ENCODE measurements around the gene ABCC4.
A peak's percentile ranks its signal among the peaks of the same experiment; 100 is the strongest.

Gene ABCC4

DNA sequence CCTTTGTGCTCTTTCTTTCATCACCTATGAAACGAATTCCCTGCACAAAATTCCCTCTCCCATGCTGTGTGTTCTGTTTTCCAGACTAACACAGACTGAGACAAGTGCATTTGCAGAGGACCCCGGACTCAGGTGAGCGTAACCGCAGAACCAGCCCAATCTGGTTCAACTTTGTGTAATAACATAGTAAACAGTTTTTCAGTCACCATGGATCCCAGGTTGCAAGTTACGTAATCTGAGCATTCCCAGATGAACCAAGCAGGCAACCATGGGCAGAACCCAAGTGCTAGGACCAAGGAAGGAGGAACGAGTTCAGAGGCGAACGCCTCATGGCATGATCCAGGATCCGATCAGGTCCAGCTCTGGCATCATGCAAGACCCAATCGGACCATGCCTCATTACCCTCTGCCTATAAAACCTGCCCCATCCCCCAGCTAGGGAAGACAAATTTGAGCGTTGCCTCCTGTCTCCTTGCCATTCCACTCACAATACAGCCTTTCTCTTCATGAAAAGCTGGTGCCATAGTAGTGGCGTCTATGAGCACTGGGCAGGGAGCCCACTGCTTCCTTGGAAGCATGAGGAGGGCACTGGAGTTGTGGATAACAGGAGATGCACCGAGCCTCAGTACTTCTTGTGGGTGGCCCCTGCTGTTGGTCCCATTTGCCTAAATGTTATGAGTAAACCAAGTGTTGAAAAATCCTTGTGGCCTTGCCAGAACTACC, 107.6 kb downstream of the ABCC4 start:
- TF ChIP-seq, protein P1, sequence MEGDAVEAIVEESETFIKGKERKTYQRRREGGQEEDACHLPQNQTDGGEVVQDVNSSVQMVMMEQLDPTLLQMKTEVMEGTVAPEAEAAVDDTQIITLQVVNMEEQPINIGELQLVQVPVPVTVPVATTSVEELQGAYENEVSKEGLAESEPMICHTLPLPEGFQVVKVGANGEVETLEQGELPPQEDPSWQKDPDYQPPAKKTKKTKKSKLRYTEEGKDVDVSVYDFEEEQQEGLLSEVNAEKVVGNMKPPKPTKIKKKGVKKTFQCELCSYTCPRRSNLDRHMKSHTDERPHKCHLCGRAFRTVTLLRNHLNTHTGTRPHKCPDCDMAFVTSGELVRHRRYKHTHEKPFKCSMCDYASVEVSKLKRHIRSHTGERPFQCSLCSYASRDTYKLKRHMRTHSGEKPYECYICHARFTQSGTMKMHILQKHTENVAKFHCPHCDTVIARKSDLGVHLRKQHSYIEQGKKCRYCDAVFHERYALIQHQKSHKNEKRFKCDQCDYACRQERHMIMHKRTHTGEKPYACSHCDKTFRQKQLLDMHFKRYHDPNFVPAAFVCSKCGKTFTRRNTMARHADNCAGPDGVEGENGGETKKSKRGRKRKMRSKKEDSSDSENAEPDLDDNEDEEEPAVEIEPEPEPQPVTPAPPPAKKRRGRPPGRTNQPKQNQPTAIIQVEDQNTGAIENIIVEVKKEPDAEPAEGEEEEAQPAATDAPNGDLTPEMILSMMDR (conservative IDR thresholded peaks at IDR 0.05) = no peak
- no peak for TF ChIP-seq ZFX (IDR thresholded peaks at IDR 0.05)
- H3K27ac ChIP-seq = peak overlapping the region; percentile 54

GRCh38 chr13:95192998-95193397, 108.3 kb downstream of the ABCC4 start:
- no peak for TF ChIP-seq ZFX (IDR thresholded peaks at IDR 0.05)
- TF ChIP-seq, protein P1 (conservative IDR thresholded peaks at IDR 0.05) = no peak
- H3K27ac ChIP-seq = peak overlapping the region; percentile 54

- peak overlapping the region; percentile 54 for H3K27ac ChIP-seq
These were observed 108.7 kb downstream of the ABCC4 start for GRCh38 chr13:95192564-95192945.

GRCh38 chr13:95191821-95192563, 109.3 kb downstream of the ABCC4 start:
- TF ChIP-seq, protein P1 (conservative IDR thresholded peaks at IDR 0.05) = peak; percentile 89
- TF ChIP-seq ZFX (IDR thresholded peaks at IDR 0.05) = no peak
- H3K27ac ChIP-seq = peak overlapping the region; percentile 54

DNA sequence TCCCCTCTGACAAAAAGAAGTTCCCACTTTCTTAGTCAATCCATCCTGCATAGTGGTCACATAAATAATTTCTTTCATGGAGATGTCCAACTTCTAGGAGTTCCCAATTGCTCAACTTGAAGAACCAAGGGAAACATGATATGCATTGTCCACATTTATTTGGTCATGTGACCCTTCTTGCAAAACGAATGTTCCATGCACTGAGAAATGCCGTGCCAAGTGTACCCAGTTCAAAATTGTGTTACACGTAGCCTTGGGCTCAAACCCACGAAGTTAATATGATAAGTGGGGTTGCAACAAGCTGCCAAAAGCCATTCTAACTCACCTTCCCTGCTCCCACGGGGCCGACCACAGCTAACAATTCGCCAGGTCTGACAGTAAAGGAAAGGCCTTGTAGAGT, 113.1 kb downstream of the ABCC4 start:
- no peak for TF ChIP-seq ZFX (IDR thresholded peaks at IDR 0.05)
- TF ChIP-seq, protein P1 (conservative IDR thresholded peaks at IDR 0.05) = no peak
- H3K27ac ChIP-seq = no peak overlapping the region

DNA sequence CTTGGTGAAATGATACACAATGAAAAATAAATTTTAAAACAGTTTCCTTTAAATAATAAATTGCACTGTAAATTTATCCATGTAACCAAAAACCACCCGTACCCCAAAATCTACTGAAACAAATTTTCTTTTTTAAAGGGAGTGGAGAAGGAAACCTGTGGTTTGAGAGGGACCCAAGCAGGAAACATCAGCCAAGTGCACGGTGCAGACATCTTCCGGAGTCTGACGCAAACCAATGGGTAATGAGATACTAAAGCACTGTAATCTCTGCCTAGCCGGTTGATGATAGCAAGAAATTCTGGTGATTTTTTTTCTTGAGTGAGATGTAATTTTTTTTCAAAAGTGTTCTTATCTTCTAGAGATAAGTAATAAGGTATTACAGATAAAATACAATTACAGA, 115.4 kb downstream of the ABCC4 start:
- no peak overlapping the region for H3K27ac ChIP-seq
- TF ChIP-seq, protein P1 (conservative IDR thresholded peaks at IDR 0.05) = no peak
- no peak for TF ChIP-seq ZFX (IDR thresholded peaks at IDR 0.05)

DNA sequence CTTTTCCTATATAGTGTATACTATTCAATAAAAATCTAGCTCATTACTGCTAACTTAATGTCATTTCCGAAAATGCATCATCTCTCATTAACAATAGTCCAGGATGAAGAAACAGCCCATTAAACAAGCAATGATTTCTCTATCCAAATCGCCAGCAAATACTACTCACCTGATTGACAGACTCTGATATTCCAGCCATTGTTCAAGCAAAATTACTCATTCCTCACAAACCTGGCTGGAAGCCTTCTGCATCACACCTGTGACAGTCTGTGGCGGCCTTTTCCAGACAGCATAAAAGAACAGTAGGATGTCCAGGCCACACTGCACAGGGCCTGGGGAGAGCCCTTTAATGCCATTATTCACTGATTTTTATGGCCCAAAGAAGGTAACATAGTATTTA, 115.9 kb downstream of the ABCC4 start:
- H3K27ac ChIP-seq = no peak overlapping the region
- TF ChIP-seq, protein P1 (conservative IDR thresholded peaks at IDR 0.05) = no peak
- TF ChIP-seq ZFX (IDR thresholded peaks at IDR 0.05) = no peak
